Right renal cortex interstitium (tissue), 3 donors: ENCODE data around the gene DPP4. TPM values are rescaled to one million over a fixed set of nuclear protein-coding genes. Genes with fewer than 3 reads are reported as not detected.
"Not testable (repeated sequence)": the region's sequence is repeated elsewhere in the genome, so short reads cannot be mapped to it uniquely, and the experiment has no call there.

Experiments used
- DNase-seq, 3 donors: peaks; one replicate each; pipeline ENCODE4 v3.0.0-alpha.2; 2013; ENCODE audit warnings: low read depth in 3 of 3, low spot score in 2 of 3
- polyA plus RNA-seq, 3 donors: library from polyadenylated mRNA; unstranded; fragments of 120-200 nt; gene quantifications; one replicate each; pipeline ENCODE4 v1.2.1, GENCODE V29; 2013; ENCODE audit not compliant: insufficient read length in 3 of 3

The DPP4 gene
- polyA plus RNA-seq, 3 donors, result 139 to 156 (median 151) TPM

DNA sequence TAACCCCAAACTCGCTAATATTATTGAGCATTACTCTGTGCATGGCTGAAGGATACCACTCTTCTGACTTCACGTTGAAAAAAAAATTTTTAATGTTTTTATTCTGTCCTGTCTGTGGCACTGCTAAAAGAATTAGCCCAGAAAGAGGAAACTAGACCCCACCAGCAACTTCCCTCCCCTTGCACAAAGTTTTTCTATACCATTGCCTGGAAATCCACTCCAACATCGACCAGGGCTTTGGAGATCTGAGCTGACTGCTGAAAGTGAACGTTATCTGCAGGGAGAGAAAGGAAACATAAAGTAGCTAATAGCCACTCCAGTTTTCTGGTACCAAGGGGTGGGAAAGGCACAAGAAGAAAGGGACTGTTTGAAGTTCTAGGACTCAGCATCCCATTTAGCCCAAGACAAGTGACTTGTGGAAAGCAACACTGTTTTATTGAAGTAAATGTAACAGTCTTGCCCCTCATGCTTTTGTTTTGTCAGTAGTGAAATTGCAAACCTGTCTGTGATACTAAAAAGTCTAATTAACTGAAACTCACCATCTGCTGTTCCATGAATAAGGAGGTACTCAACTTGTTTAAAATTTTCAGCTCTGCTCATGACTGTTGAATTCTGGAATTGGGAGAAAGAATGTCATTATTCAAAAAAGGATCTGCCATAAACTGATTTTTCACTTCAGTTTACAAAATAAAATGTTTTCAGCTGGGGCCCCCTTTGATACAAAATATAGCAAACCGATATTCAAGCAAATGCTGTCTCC, 79.1 kb downstream of the DPP4 start:
- DNase-seq, result no peak

GRCh38 chr2:161992531-161992930, 81.5 kb downstream of the DPP4 start:
- DNase-seq, result no peak

- DNase-seq, result no peak
Observed at GRCh38 chr2:161991991-161992390, 82.0 kb downstream of the DPP4 start.

- no peak for DNase-seq
Observed at GRCh38 chr2:161990741-161991140, 83.3 kb downstream of the DPP4 start.

GRCh38 chr2:161990036-161990435, 84.0 kb downstream of the DPP4 start:
- no peak for DNase-seq

GRCh38 chr2:161988589-161988988, 85.4 kb downstream of the DPP4 start:
- DNase-seq, result no peak

DNA sequence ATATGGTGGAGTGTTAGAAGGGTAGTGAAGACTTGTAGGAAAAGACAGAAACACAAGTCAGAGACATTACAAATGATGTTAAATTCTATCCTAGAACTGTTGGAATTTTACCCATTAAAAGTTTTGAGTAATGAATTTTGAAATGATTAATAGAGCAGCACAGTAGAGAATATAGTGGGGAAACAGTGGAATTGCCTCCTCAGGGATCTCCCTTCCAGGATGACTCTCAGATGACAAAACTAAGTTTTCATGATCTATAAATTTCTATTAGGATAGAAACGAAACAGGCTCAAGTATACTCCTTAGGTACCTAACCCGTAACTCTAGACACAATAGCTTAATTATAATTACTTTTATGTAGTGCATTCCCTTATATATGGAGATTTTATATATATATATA, 86.7 kb downstream of the DPP4 start:
- no peak for DNase-seq

GRCh38 chr2:161983866-161984265, 90.1 kb downstream of the DPP4 start:
- DNase-seq, result no peak

- DNase-seq, result no peak
Observed at GRCh38 chr2:161983331-161983651, 90.7 kb downstream of the DPP4 start.

DNA sequence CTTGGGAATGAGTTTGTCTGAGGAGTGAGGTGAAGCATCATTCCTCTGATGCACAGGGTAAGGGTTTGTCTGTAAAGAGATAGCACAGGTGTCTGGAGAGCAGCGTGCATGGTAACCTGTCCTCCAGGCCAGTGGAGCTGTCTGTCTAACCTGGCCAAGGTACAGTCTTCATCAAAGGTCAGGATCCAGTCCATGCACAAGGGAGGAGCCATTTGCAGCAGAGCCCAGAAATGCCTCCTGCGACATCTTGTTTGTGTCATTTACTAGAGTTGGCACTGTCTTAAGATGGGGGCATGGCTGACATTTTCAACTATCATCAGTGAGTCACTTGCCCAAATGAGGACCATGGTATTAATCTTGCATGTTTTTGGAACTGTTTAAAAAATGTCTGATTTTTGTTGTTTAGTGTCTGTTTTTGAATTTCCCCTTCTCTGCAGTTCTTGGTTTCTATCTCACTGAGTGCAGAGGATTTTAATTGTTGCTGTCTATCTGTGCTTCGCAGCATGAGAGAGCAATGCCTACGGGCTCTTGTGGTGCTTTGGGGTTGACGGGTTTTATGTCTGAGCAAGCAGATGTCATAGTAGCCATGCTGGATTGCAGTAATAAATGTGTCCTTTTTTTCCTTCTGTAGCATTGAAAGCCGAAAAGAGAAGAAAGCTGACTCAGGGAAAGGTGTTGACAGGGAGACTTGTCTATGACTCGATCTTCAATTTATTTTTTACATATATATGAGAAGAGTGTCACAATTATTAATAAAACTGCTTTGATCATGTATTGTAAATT, 91.3 kb downstream of the DPP4 start:
- no peak for DNase-seq

- no peak for DNase-seq
Observed at GRCh38 chr2:161981679-161982250, 92.2 kb downstream of the DPP4 start.

DNA sequence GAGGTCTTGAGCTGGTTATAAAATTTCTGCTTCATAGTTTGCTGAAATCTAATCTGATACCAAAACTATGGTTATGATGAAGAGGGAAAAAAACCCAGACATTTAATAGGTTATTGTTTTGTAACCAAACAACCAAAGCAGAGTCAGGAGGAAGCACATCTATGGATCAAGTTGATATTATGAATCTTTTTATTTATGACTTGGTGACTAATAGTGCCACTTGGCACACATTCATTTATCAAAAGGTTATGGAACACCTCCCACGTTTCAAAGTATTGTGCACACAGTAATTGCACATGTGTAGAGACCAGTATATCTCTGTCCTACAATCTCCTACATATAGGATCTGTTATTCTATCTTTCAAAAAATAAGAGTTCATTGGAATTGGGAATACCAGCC, 93.0 kb downstream of the DPP4 start:
- DNase-seq, result no peak

GRCh38 chr2:161979490-161979889, 94.5 kb downstream of the DPP4 start:
- no peak for DNase-seq

- DNase-seq, result not testable (repeated sequence)
Observed at GRCh38 chr2:161977926-161978325, 96.1 kb downstream of the DPP4 start.

- no peak for DNase-seq
Observed at GRCh38 chr2:161976917-161977316, 97.1 kb downstream of the DPP4 start.

DNA sequence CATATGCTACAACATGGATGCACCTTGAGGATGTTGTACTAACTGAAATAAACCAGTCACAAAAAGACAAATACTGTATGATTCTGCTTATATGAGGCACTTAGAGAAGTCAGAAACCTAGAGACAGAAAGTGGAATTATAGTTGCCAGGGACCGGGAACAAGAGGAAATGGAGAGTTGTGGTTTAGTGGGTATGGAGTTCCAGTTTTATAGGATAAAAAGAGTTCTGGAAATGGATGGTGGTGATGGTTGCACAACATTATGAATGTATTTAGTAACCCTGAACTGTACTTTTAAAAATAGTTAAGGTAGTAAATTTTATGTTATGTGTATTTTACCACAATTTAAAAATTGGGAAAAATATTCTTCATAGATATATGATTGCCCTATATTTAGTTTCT, 97.7 kb downstream of the DPP4 start:
- no peak for DNase-seq

DNA sequence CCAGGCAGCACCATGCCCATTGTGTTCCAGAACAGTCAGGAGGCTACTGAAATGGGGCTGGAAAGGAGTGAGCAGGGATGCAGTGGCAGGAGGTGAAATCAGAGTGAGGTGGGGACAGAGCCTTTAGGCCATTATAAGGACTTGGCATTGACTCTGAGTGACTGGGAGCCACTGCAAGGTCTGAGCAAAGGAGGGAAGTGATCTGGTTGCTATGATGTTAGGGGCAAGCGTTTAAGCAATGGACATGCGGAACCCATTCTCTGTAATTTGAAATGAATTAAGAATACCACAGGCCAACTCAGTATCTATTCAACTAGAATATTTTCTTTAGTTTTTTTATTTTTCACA, 98.2 kb downstream of the DPP4 start:
- no peak for DNase-seq

DNA sequence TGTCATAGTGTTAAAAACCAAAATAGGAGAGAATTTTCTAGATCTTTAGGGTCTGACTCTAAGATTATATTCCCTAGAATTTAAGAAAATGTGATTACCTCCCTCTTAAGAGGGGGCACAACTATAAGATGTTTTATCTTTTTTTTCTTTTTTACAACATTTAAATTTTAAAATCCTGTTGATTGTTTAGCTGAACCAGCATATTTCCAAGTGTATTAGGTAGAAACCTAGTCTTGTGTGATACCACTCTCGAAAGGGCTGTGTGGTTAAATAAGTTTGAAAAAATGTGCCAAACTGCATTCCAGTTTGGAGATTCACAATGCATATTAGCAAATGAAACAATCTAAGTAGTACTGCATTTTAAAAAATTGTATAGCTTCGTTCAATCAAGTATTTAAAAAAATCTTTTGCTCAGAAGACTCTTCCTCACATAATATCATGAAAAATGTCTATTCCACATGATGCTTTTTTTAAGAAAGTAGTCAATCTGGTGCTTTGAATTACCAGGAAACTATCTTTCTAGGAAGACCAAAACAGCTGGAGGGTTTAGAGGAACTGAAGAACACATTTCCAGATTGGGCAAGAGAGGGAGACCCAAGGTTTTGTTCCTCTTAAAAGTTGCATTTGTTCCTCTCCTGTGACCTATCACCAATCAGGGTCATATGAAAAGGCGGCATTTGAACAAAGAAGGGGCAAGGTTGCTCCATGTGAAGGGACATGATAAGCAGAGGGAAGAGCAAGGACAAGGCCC, 98.8 kb downstream of the DPP4 start:
- no peak for DNase-seq

GRCh38 chr2:161974461-161974860, 99.6 kb downstream of the DPP4 start:
- DNase-seq, result no peak

GRCh38 chr2:161972866-161973265, 101.1 kb downstream of the DPP4 start:
- DNase-seq, result no peak

- DNase-seq, result no peak
Observed at GRCh38 chr2:161972232-161972631, 101.8 kb downstream of the DPP4 start.
